Glutamatergic neuron (in vitro differentiated cells): Measurements from ENCODE around the gene WDR70. TPM values are rescaled to one million over a fixed set of nuclear protein-coding genes. Genes with fewer than 3 reads are reported as not detected.
"Not testable (repeated sequence)": the region's sequence is repeated elsewhere in the genome, so short reads cannot be mapped to it uniquely, and the experiment has no call there.

Source experiments
- DNase-seq: peaks from one replicate; pipeline ENCODE4 v3.0.0; 2022
- H3K27ac Mint-ChIP-seq: one replicate; pipeline ENCODE4 v1.8.0; 2020; ENCODE audit warnings: mild to moderate bottlenecking, mixed read lengths, inconsistent platforms; ENCODE audit not compliant: unreplicated experiment
- H3K27me3 Mint-ChIP-seq: one replicate; pipeline ENCODE4 v1.8.0; 2020; ENCODE audit warnings: mild to moderate bottlenecking, moderate library complexity, mixed read lengths, inconsistent platforms; ENCODE audit not compliant: unreplicated experiment
- H3K36me3 Mint-ChIP-seq: one replicate; pipeline ENCODE4 v1.8.0; 2020; ENCODE audit warnings: mild to moderate bottlenecking, mixed read lengths, inconsistent platforms; ENCODE audit not compliant: unreplicated experiment
- H3K4me1 Mint-ChIP-seq: one replicate; pipeline ENCODE4 v1.8.0; 2020; ENCODE audit warnings: mild to moderate bottlenecking, low read depth, mixed read lengths, inconsistent platforms; ENCODE audit not compliant: unreplicated experiment
- H3K4me3 Mint-ChIP-seq: one replicate; pipeline ENCODE4 v1.8.0; 2020; ENCODE audit warnings: mild to moderate bottlenecking, mixed read lengths, inconsistent platforms; ENCODE audit not compliant: unreplicated experiment
- H3K9me3 Mint-ChIP-seq: one replicate; pipeline ENCODE4 v1.8.0; 2020; ENCODE audit warnings: mild to moderate bottlenecking, moderate library complexity, mixed read lengths, inconsistent platforms; ENCODE audit not compliant: unreplicated experiment
- total RNA-seq: library from RNA; stranded (reverse); fragmentation: NEBNext Ultra II Directional; extraction: Animal tissue kit (Norgen Biotek cat#: 25700); gene quantifications from one replicate; pipeline ENCODE4 v1.2.1, GENCODE V29; 2021; ENCODE audit not compliant: unreplicated experiment
- TF ChIP-seq, protein P1 (sequence below): fragments of 200-600 bp; sonication (generic); IDR thresholded peaks from one replicate; pipeline ENCODE4 v1.5.0; 2021; ENCODE audit not compliant: partially characterized antibody, unreplicated experiment

Gene WDR70
- total RNA-seq, 1 donor from 2014 or later, result 38.1 TPM

- not testable (repeated sequence) for H3K4me3 Mint-ChIP-seq, DNase-seq, H3K9me3 Mint-ChIP-seq, H3K4me1 Mint-ChIP-seq, H3K27ac Mint-ChIP-seq, H3K27me3 Mint-ChIP-seq, H3K36me3 Mint-ChIP-seq
These were observed 84.3 kb downstream of the WDR70 start for GRCh38 chr5:37463191-37464051.

- H3K36me3 Mint-ChIP-seq, H3K4me1 Mint-ChIP-seq, H3K27me3 Mint-ChIP-seq, H3K4me3 Mint-ChIP-seq, H3K9me3 Mint-ChIP-seq, DNase-seq, H3K27ac Mint-ChIP-seq: not testable (repeated sequence)
These were observed 85.5 kb downstream of the WDR70 start for GRCh38 chr5:37464581-37464980.

DNA sequence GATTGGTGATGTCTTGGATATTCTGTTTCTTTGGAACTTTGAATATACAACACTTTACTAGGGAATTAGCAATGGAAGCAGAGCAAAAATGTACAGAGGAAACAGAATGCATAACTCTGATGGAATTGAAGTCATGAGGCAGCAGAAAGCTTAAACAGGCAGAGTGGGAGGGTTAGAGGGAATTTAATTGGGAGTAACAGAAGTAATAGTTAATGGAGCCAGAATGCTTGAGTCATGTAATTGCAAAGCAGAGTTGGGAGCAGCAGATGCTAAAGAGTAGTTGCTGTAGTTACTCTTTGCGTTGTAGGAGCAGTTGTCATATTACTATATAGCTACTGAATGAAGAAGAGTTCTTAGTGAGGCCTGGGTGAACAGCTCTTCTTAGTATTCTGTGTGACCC lies 90.3 kb downstream of the WDR70 start:
- not testable (repeated sequence) for DNase-seq, H3K4me1 Mint-ChIP-seq, H3K4me3 Mint-ChIP-seq, H3K9me3 Mint-ChIP-seq, H3K27me3 Mint-ChIP-seq, H3K27ac Mint-ChIP-seq
- peaks cover 10% of the 10 kb centered on the region for H3K36me3 Mint-ChIP-seq

- TF ChIP-seq, protein P1, sequence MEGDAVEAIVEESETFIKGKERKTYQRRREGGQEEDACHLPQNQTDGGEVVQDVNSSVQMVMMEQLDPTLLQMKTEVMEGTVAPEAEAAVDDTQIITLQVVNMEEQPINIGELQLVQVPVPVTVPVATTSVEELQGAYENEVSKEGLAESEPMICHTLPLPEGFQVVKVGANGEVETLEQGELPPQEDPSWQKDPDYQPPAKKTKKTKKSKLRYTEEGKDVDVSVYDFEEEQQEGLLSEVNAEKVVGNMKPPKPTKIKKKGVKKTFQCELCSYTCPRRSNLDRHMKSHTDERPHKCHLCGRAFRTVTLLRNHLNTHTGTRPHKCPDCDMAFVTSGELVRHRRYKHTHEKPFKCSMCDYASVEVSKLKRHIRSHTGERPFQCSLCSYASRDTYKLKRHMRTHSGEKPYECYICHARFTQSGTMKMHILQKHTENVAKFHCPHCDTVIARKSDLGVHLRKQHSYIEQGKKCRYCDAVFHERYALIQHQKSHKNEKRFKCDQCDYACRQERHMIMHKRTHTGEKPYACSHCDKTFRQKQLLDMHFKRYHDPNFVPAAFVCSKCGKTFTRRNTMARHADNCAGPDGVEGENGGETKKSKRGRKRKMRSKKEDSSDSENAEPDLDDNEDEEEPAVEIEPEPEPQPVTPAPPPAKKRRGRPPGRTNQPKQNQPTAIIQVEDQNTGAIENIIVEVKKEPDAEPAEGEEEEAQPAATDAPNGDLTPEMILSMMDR, result no peak
- Mint-ChIP-seq H3K4me3 (no peak overlapping the region), H3K36me3 (peaks cover 10% of the 10 kb centered on the region), H3K27me3 (no peaks in the 10 kb centered on the region), H3K27ac (no peak overlapping the region), H3K4me1 (no peaks in the 10 kb centered on the region), H3K9me3 (peaks cover 1% of the 10 kb centered on the region)
- DNase-seq, result no peak
These were observed 92.6 kb downstream of the WDR70 start for GRCh38 chr5:37471666-37472197.

GRCh38 chr5:37477426-37477825 lies 98.3 kb downstream of the WDR70 start:
- TF ChIP-seq, protein P1, result no peak
- H3K4me1 Mint-ChIP-seq, result no peaks in the 10 kb centered on the region
- peaks cover 34% of the 10 kb centered on the region for H3K36me3 Mint-ChIP-seq
- no peak overlapping the region for H3K4me3 Mint-ChIP-seq
- no peak overlapping the region for H3K27ac Mint-ChIP-seq
- H3K27me3 Mint-ChIP-seq, result peaks cover 6% of the 10 kb centered on the region
- DNase-seq, result no peak
- peaks cover 13% of the 10 kb centered on the region for H3K9me3 Mint-ChIP-seq

- H3K4me1 Mint-ChIP-seq, result no peaks in the 10 kb centered on the region
- H3K9me3 Mint-ChIP-seq, result peaks cover 16% of the 10 kb centered on the region
- H3K27ac Mint-ChIP-seq, result no peak overlapping the region
- no peak for DNase-seq
- H3K27me3 Mint-ChIP-seq, result peaks cover 6% of the 10 kb centered on the region
- H3K36me3 Mint-ChIP-seq, result peaks cover 37% of the 10 kb centered on the region
- TF ChIP-seq, protein P1, result no peak
- no peak overlapping the region for H3K4me3 Mint-ChIP-seq
These were observed 99.2 kb downstream of the WDR70 start for GRCh38 chr5:37478121-37478894.

- peaks cover 16% of the 10 kb centered on the region for H3K9me3 Mint-ChIP-seq
- not testable (repeated sequence) for H3K4me1 Mint-ChIP-seq, H3K27me3 Mint-ChIP-seq, H3K27ac Mint-ChIP-seq, H3K4me3 Mint-ChIP-seq, DNase-seq
- H3K36me3 Mint-ChIP-seq, result peaks cover 37% of the 10 kb centered on the region
These were observed 102.3 kb downstream of the WDR70 start for GRCh38 chr5:37481395-37481794.
